GM18909 (cell line): ENCODE data around the gene ZC3H12C.

Experiments used
- ATAC-seq: cut with Tn5 transposase; IDR thresholded peaks from one replicate; pipeline ENCODE4 v1.9.1; 2021; ENCODE audit warnings: mild to moderate bottlenecking; ENCODE audit not compliant: unreplicated experiment, poor library complexity

ZC3H12C gene

GRCh38 chr11:110141812-110142211, 48.6 kb downstream of the ZC3H12C start:
- ATAC-seq, result no peak

GRCh38 chr11:110147962-110148709, 54.9 kb downstream of the ZC3H12C start:
- no peak for ATAC-seq

GRCh38 chr11:110148775-110149744, 55.9 kb downstream of the ZC3H12C start:
- no peak for ATAC-seq

GRCh38 chr11:110152199-110152598, 59.0 kb downstream of the ZC3H12C start:
- ATAC-seq, result no peak

- no peak for ATAC-seq
Observed at GRCh38 chr11:110153474-110153873, 60.3 kb downstream of the ZC3H12C start.

- no peak for ATAC-seq
Observed at GRCh38 chr11:110156503-110156902, 63.3 kb downstream of the ZC3H12C start.

- ATAC-seq, result no peak
Observed at GRCh38 chr11:110158317-110159200, 65.4 kb downstream of the ZC3H12C start.

GRCh38 chr11:110159476-110159875, 66.3 kb downstream of the ZC3H12C start:
- no peak for ATAC-seq

- ATAC-seq, result no peak
Observed at GRCh38 chr11:110160016-110160415, 66.8 kb downstream of the ZC3H12C start.

- no peak for ATAC-seq
Observed at GRCh38 chr11:110160437-110160836, 67.2 kb downstream of the ZC3H12C start.

- ATAC-seq, result no peak
Observed at GRCh38 chr11:110161061-110161460, 67.9 kb downstream of the ZC3H12C start.

GRCh38 chr11:110162216-110162615, 69.0 kb downstream of the ZC3H12C start:
- no peak for ATAC-seq

GRCh38 chr11:110165039-110165925, 72.1 kb downstream of the ZC3H12C start:
- no peak for ATAC-seq

GRCh38 chr11:110168033-110168803, 75.0 kb downstream of the ZC3H12C start:
- no peak for ATAC-seq

GRCh38 chr11:110169738-110170137, 76.5 kb downstream of the ZC3H12C start:
- no peak for ATAC-seq

- ATAC-seq, result no peak
Observed at GRCh38 chr11:110172468-110173065, 79.4 kb downstream of the ZC3H12C start.

- peak; percentile 70 for ATAC-seq
Observed at GRCh38 chr11:110173811-110174644, 80.8 kb downstream of the ZC3H12C start.
